GM12878 (cell line): ENCODE data around the gene ABCA13. TPM values are rescaled to one million over a fixed set of nuclear protein-coding genes. Genes with fewer than 3 reads are reported as not detected.

Experiments used
- ATAC-seq: fragments of 200-7000 bp; cut with Tn5 transposase; 3 replicates; pipeline ENCODE4 v1.9.1; 2020; ENCODE audit warnings: mild to moderate bottlenecking, moderate library complexity
- BruUV-seq: library from RNA; stranded (reverse); fragments of 400-500 nt; replicated peaks from 2 replicates; lab custom pipeline; 2021; lab: Mats Ljungman, UMichigan
- CTCF ChIA-PET: fragments of 300-600 bp; sonication (Branson Sonifier 250); formaldehyde crosslinking; extraction: SDS; loops from one replicate; lab custom pipeline; 2021; ENCODE audit warnings: inconsistent platforms; lab: Yijun Ruan, JAX
- POLR2A ChIA-PET: fragments of 350-600 bp; formaldehyde crosslinking; extraction: SDS; loops from one replicate; lab custom pipeline; 2021; ENCODE audit warnings: inconsistent platforms; lab: Charles Lee
- RAD21 ChIA-PET: fragments of 300-600 bp; sonication (Branson Sonifier 250); formaldehyde crosslinking; loops from one replicate; lab custom pipeline; 2023; ENCODE audit warnings: antibody characterized with exemption; ENCODE audit not compliant: unreplicated experiment; lab: Charles Lee
- SMC1A ChIA-PET: fragments of 300-600 bp; sonication (Branson Sonifier 250); formaldehyde crosslinking; loops from one replicate; lab custom pipeline; 2023; ENCODE audit not compliant: unreplicated experiment, uncharacterized antibody; lab: Charles Lee
- DNase-seq: peaks from one replicate; pipeline ENCODE4 v3.0.0-alpha.2; 2011; ENCODE audit warnings: low read depth, low spot score
- FAIRE-seq: peaks from 3 replicates; lab custom pipeline; 2011; peaks lifted over from hg19 to GRCh38; lab: Jason Lieb, UNC
- H2AFZ ChIP-seq: 2 replicates; pipeline ENCODE4 v1.6.0; 2011; ENCODE audit warnings: low read depth, low read length, control low read depth; ENCODE audit not compliant: control insufficient read depth
- H3K27ac ChIP-seq: 2 replicates; pipeline ENCODE4 v1.5.1; 2011; ENCODE audit warnings: control low read depth; ENCODE audit not compliant: control insufficient read depth, insufficient read depth
- H3K27me3 ChIP-seq, 2 experiments: replicated peaks in 1 of 2; 2 replicates each; pipeline versions ENCODE4 v1.6.0 to v1.6.1; 2011; ENCODE audit warnings: low read length in 1 of 2; ENCODE audit not compliant: control insufficient read depth in 2 of 2, insufficient read depth in 2 of 2
- H3K36me3 ChIP-seq, 2 experiments: 2 replicates each; pipeline ENCODE4 v1.5.1; 2011; ENCODE audit warnings: low read length in 1 of 2; ENCODE audit not compliant: control insufficient read depth in 2 of 2, insufficient read depth in 2 of 2
- H3K4me1 ChIP-seq: 2 replicates; pipeline ENCODE4 v1.6.1; 2011; ENCODE audit warnings: mild to moderate bottlenecking, low read length, moderate library complexity, mixed read lengths; ENCODE audit not compliant: control insufficient read depth, insufficient read depth
- H3K4me2 ChIP-seq: 2 replicates; pipeline ENCODE4 v1.6.0; 2011; ENCODE audit warnings: control low read depth; ENCODE audit not compliant: control insufficient read depth, insufficient read depth
- H3K4me3 ChIP-seq: fragments of 200-600 bp; sonication (generic); 2 replicates; pipeline ENCODE4 v1.5.1; 2016
- H3K79me2 ChIP-seq: 2 replicates; pipeline ENCODE4 v1.6.0; 2011; ENCODE audit warnings: low read length; ENCODE audit not compliant: control insufficient read depth, insufficient read depth
- H3K9ac ChIP-seq: 2 replicates; pipeline ENCODE4 v1.8.0; 2011; ENCODE audit warnings: low read length, control low read depth, mixed read lengths; ENCODE audit not compliant: control insufficient read depth, insufficient read depth
- H3K9me3 ChIP-seq: replicated peaks from 3 replicates; pipeline ENCODE4 v1.5.1; 2011; ENCODE audit warnings: mild to moderate bottlenecking, low read length; ENCODE audit not compliant: control insufficient read depth, insufficient read depth
- H4K20me1 ChIP-seq: 2 replicates; pipeline ENCODE4 v1.6.0; 2011; ENCODE audit not compliant: control insufficient read depth, insufficient read depth
- BCL3 ChIP-seq: IDR thresholded peaks from 2 replicates; pipeline ENCODE4 v1.6.1; 2011; ENCODE audit warnings: borderline replicate concordance, low read depth, mild to moderate bottlenecking, moderate library complexity, low read length; ENCODE audit not compliant: insufficient read depth, poor library complexity, severe bottlenecking
- SPI1 ChIP-seq: IDR thresholded peaks from 2 replicates; pipeline ENCODE4 v1.6.1; 2011; ENCODE audit warnings: low read depth, mild to moderate bottlenecking, low read length, moderate library complexity, borderline replicate concordance; ENCODE audit not compliant: insufficient read depth
- WGBS: methylation state at CpG from one replicate; pipeline ENCODE4 v1.1.6; 2016; ENCODE audit warnings: low lambda C conversion rate; ENCODE audit not compliant: insufficient replicate concordance, insufficient coverage; ENCODE audit errors: missing lambda C conversion rate; 5-methylcytosine and 5-hydroxymethylcytosine counted together
- in situ Hi-C: fragments of 300-500 bp; cut with MboI; formaldehyde crosslinking; loops from 9 replicates; pipeline ENCODE4 v1.14.3; 2018; ENCODE audit warnings: mixed read lengths
- intact Hi-C: fragments of 100-400 bp; cut with micrococcal nuclease; formaldehyde crosslinking; loops from one replicate; pipeline ENCODE4 v1.14.2; 2022; ENCODE audit not compliant: unreplicated experiment
- polyA plus RNA-seq, 11 experiments: library from polyadenylated mRNA; depleted of rRNA in 4 of 11; unstranded in 6 of 11; stranded (reverse) in 5 of 11; fragments of >200 nt; fragmentation: Nextera tagmentation in 4 of 11; fragmentation: Illumina TruSeq in 1 of 11; extraction: Ambion mirVana in 4 of 11; extraction: Trizol in 1 of 11; gene quantifications; 1 replicate in 1 of 11; 2 replicates in 10 of 11; pipeline versions ENCODE4 v1.2.1 to v1.2.3, GENCODE V29; 2011 to 2016; ENCODE audit warnings: inconsistent platforms in 2 of 11, missing spikeins in 2 of 11, low read depth in 1 of 11
- total RNA-seq, 4 experiments: library from RNA; depleted of rRNA in 3 of 4; stranded (reverse); fragments of >200 nt in 3 of 4; fragmentation: Illumina TruSeq in 1 of 4; extraction: Trizol in 1 of 4; gene quantifications; 2 replicates each; pipeline versions ENCODE4 v1.2.1 to v1.2.3, GENCODE V29; 2013 to 2021

The ABCA13 gene
- total and polyA plus RNA-seq, 10 of the 15 experiments (the other 5 are each of a cell fraction or from before 2014, with no cell fraction given), result under 0.01 to 0.98 (median 0.04) TPM; not detected in 2

DNA sequence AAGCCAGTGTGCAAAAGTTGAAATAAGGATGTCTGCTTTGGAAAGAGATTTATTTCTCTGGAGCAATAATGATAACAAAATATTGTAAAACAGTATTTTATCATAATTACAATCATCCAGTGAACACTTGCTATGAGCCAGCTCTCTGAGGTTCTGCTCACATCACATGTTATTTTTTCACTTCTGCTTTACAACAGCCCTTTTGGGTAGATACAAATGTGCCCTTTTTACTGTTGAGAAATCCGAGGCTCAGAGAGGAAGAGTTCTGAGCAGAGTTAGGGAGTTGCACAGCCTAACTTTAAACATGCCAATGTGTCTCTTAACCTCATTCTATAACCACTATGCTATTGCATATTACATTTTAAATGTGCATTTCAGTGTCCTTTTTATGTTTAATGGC is 520.5 kb downstream of the ABCA13 start:
- Histone ChIP-seq H4K20me1 (no peaks in the 10 kb centered on the region), H3K27me3 (no peaks in the 10 kb centered on the region), H3K9me3 (no peaks in the 10 kb centered on the region), H2AFZ (no peak overlapping the region), H3K27ac (no peak overlapping the region), H3K9ac (no peak overlapping the region), H3K4me3 (no peak overlapping the region), H3K79me2 (no peaks in the 10 kb centered on the region), H3K36me3 (no peaks in the 10 kb centered on the region), H3K4me1 (no peaks in the 10 kb centered on the region), H3K4me2 (no peak overlapping the region)
- BruUV-seq, result no TSS peak
- intact Hi-C loops (no loop called here), in situ Hi-C loops (no loop called here)
- RAD21 ChIA-PET, result no interaction called here
- no peak for DNase-seq
- CTCF ChIA-PET, result no interaction called here
- no peak for FAIRE-seq
- POLR2A ChIA-PET, result no interaction called here
- SMC1A ChIA-PET, result no interaction called here
- peak; percentile 48 for ATAC-seq
- TF ChIP-seq SPI1, result peak; percentile 76; the same call in 1 of the 2 replicates
- no peak for TF ChIP-seq BCL3
- WGBS, result 0% methylated on average over 1 of the region's 1 CpG

Other genes starting within 250 kb of the ABCA13 start
- under 0.01 and 0.05 TPM in 2 replicates for gene PKD1L1, start 223.0 kb upstream of the ABCA13 start, total RNA-seq (2014; rRNA removed)
- 0.04 and 0.05 TPM in 2 replicates for gene PKD1L1, start 223.0 kb upstream of the ABCA13 start, total RNA-seq (2014; rRNA removed; fragmentation: Illumina TruSeq; extraction: Trizol)
- 0.05 and 0.08 TPM in 2 replicates for gene PKD1L1, start 223.0 kb upstream of the ABCA13 start, total RNA-seq (2021)
- gene PKD1L1, start 223.0 kb upstream of the ABCA13 start, polyA plus RNA-seq (2011; rRNA removed), result 0.01 and 0.06 TPM in 2 replicates
- 0.01 and 0.02 TPM in 2 replicates for gene PKD1L1, start 223.0 kb upstream of the ABCA13 start, polyA plus RNA-seq (2014; fragmentation: Illumina TruSeq; extraction: Trizol)
- gene PKD1L1, start 223.0 kb upstream of the ABCA13 start, polyA plus RNA-seq (2014; fragmentation: Nextera tagmentation; extraction: Ambion mirVana), result under 1 TPM in 1 of 2 experiments, not detected in 1; 0.02 TPM
- 0.04 TPM in 1 of 2 replicates, not detected in the other for gene PKD1L1, start 223.0 kb upstream of the ABCA13 start, polyA plus RNA-seq (2014; rRNA removed)
- under 1 TPM in 1 of 2 experiments, not detected in 1; 0.04 TPM for gene PKD1L1, start 223.0 kb upstream of the ABCA13 start, polyA plus RNA-seq (2016; fragmentation: Nextera tagmentation; extraction: Ambion mirVana)
- gene HUS1, start 191.8 kb upstream of the ABCA13 start, total RNA-seq (2014; rRNA removed), result 10.4 and 10.7 TPM in 2 replicates
- gene HUS1, start 191.8 kb upstream of the ABCA13 start, total RNA-seq (2014; rRNA removed; fragmentation: Illumina TruSeq; extraction: Trizol), result 14.1 and 17.2 TPM in 2 replicates
- gene HUS1, start 191.8 kb upstream of the ABCA13 start, total RNA-seq (2021), result 21.5 and 26.8 TPM in 2 replicates
- gene HUS1, start 191.8 kb upstream of the ABCA13 start, polyA plus RNA-seq (2011; rRNA removed), result 24.2 and 30.8 TPM in 2 replicates
- gene HUS1, start 191.8 kb upstream of the ABCA13 start, polyA plus RNA-seq (2014; fragmentation: Illumina TruSeq; extraction: Trizol), result 22.3 and 23.7 TPM in 2 replicates
- gene HUS1, start 191.8 kb upstream of the ABCA13 start, polyA plus RNA-seq (2014; fragmentation: Nextera tagmentation; extraction: Ambion mirVana), result 10 to 100 TPM; 26.4 to 35.5 TPM
- gene HUS1, start 191.8 kb upstream of the ABCA13 start, polyA plus RNA-seq (2014; rRNA removed), result 15.2 and 16.2 TPM in 2 replicates
- 10 to 100 TPM; 21.1 to 22.9 TPM for gene HUS1, start 191.8 kb upstream of the ABCA13 start, polyA plus RNA-seq (2016; fragmentation: Nextera tagmentation; extraction: Ambion mirVana)
- gene SUN3, start 142.4 kb upstream of the ABCA13 start, total RNA-seq (2014; rRNA removed), result not detected in 2 replicates
- not detected in 2 replicates for gene SUN3, start 142.4 kb upstream of the ABCA13 start, total RNA-seq (2014; rRNA removed; fragmentation: Illumina TruSeq; extraction: Trizol)
- not detected in 2 replicates for gene SUN3, start 142.4 kb upstream of the ABCA13 start, total RNA-seq (2021)
- gene SUN3, start 142.4 kb upstream of the ABCA13 start, polyA plus RNA-seq (2011; rRNA removed), result not detected in 2 replicates
- not detected in 2 replicates for gene SUN3, start 142.4 kb upstream of the ABCA13 start, polyA plus RNA-seq (2014; fragmentation: Illumina TruSeq; extraction: Trizol)
- under 1 TPM in 1 of 2 experiments, not detected in 1; 0.48 TPM for gene SUN3, start 142.4 kb upstream of the ABCA13 start, polyA plus RNA-seq (2014; fragmentation: Nextera tagmentation; extraction: Ambion mirVana)
- not detected in 2 replicates for gene SUN3, start 142.4 kb upstream of the ABCA13 start, polyA plus RNA-seq (2014; rRNA removed)
- gene SUN3, start 142.4 kb upstream of the ABCA13 start, polyA plus RNA-seq (2016; fragmentation: Nextera tagmentation; extraction: Ambion mirVana), result under 1 TPM in 1 of 2 experiments, not detected in 1; 0.29 TPM
- not detected in 2 replicates for gene C7orf57, start 135.9 kb upstream of the ABCA13 start, total RNA-seq (2014; rRNA removed)
- 0.09 TPM in 1 of 2 replicates, not detected in the other for gene C7orf57, start 135.9 kb upstream of the ABCA13 start, total RNA-seq (2014; rRNA removed; fragmentation: Illumina TruSeq; extraction: Trizol)
- not detected in 2 replicates for gene C7orf57, start 135.9 kb upstream of the ABCA13 start, total RNA-seq (2021)
- 0.04 and 0.10 TPM in 2 replicates for gene C7orf57, start 135.9 kb upstream of the ABCA13 start, polyA plus RNA-seq (2011; rRNA removed)
- gene C7orf57, start 135.9 kb upstream of the ABCA13 start, polyA plus RNA-seq (2014; fragmentation: Illumina TruSeq; extraction: Trizol), result 0.10 TPM in 1 of 2 replicates, not detected in the other
- under 1 TPM; 0.07 to 0.21 TPM for gene C7orf57, start 135.9 kb upstream of the ABCA13 start, polyA plus RNA-seq (2014; fragmentation: Nextera tagmentation; extraction: Ambion mirVana)
- 0.04 TPM in 2 replicates for gene C7orf57, start 135.9 kb upstream of the ABCA13 start, polyA plus RNA-seq (2014; rRNA removed)
- gene C7orf57, start 135.9 kb upstream of the ABCA13 start, polyA plus RNA-seq (2016; fragmentation: Nextera tagmentation; extraction: Ambion mirVana), result not detected
- 4.7 and 5.1 TPM in 2 replicates for gene UPP1, start 82.2 kb upstream of the ABCA13 start, total RNA-seq (2014; rRNA removed)
- gene UPP1, start 82.2 kb upstream of the ABCA13 start, total RNA-seq (2014; rRNA removed; fragmentation: Illumina TruSeq; extraction: Trizol), result 2.5 and 2.9 TPM in 2 replicates
- gene UPP1, start 82.2 kb upstream of the ABCA13 start, total RNA-seq (2021), result 6.2 and 6.3 TPM in 2 replicates
- 3.4 and 4.6 TPM in 2 replicates for gene UPP1, start 82.2 kb upstream of the ABCA13 start, polyA plus RNA-seq (2011; rRNA removed)
- gene UPP1, start 82.2 kb upstream of the ABCA13 start, polyA plus RNA-seq (2014; fragmentation: Illumina TruSeq; extraction: Trizol), result 2.6 and 3.5 TPM in 2 replicates
- gene UPP1, start 82.2 kb upstream of the ABCA13 start, polyA plus RNA-seq (2014; fragmentation: Nextera tagmentation; extraction: Ambion mirVana), result 1 to 10 TPM in 1 of 2 experiments, under 1 TPM in 1; 0.93 to 3.8 TPM
- gene UPP1, start 82.2 kb upstream of the ABCA13 start, polyA plus RNA-seq (2014; rRNA removed), result 7.9 and 9.4 TPM in 2 replicates
- 1 to 10 TPM; 3.1 to 3.9 TPM for gene UPP1, start 82.2 kb upstream of the ABCA13 start, polyA plus RNA-seq (2016; fragmentation: Nextera tagmentation; extraction: Ambion mirVana)